A673 (cell line): Measurements from ENCODE around the gene OBI1. TPM values are rescaled to one million over a fixed set of nuclear protein-coding genes. Genes with fewer than 3 reads are reported as not detected.

Source experiments
- BruUV-seq: library from RNA; stranded (reverse); fragments of 400-500 nt; replicated peaks from 2 replicates; lab custom pipeline; 2021; lab: Mats Ljungman, UMichigan
- CTCF ChIA-PET: fragments of 300-600 bp; sonication (Branson Sonifier 250); formaldehyde crosslinking; loops from one replicate; lab custom pipeline; 2022; ENCODE audit warnings: antibody characterized with exemption; lab: Charles Lee
- POLR2A ChIA-PET: fragments of 300-600 bp; sonication (Branson Sonifier 250); formaldehyde crosslinking; loops from one replicate; lab custom pipeline; 2022; ENCODE audit warnings: antibody characterized with exemption; ENCODE audit not compliant: low non-redundant PET; lab: Charles Lee
- DNase-seq: peaks from one replicate; pipeline ENCODE4 v3.0.0-alpha.2; 2015; ENCODE audit warnings: low spot score
- H3K27ac ChIP-seq: fragments of 200-600 bp; sonication (generic); 2 replicates; pipeline ENCODE4 v1.5.1; 2016; ENCODE audit warnings: mixed run types, low read depth, mild to moderate bottlenecking, mixed read lengths, antibody characterized with exemption, low read length; ENCODE audit not compliant: poor library complexity, severe bottlenecking
- H3K27me3 ChIP-seq: fragments of 200-600 bp; sonication (generic); replicated peaks from 2 replicates; pipeline ENCODE4 v1.6.1; 2017; ENCODE audit warnings: mixed run types, low read depth, mild to moderate bottlenecking, mixed read lengths, antibody characterized with exemption, low read length; ENCODE audit not compliant: insufficient read depth, poor library complexity
- H3K36me3 ChIP-seq: fragments of 200-600 bp; sonication (generic); 2 replicates; pipeline ENCODE4 v1.6.1; 2016; ENCODE audit warnings: mixed run types, mild to moderate bottlenecking, mixed read lengths, antibody characterized with exemption, low read length; ENCODE audit not compliant: insufficient read depth, poor library complexity, severe bottlenecking
- H3K4me1 ChIP-seq: fragments of 200-600 bp; sonication (generic); 2 replicates; pipeline ENCODE4 v1.6.1; 2017; ENCODE audit warnings: mixed run types, mild to moderate bottlenecking, mixed read lengths, antibody characterized with exemption, low read length; ENCODE audit not compliant: insufficient read depth, poor library complexity, severe bottlenecking
- H3K4me3 ChIP-seq: fragments of 200-600 bp; sonication (generic); 2 replicates; pipeline ENCODE4 v1.5.1; 2016; ENCODE audit warnings: low read depth, mixed run types, mild to moderate bottlenecking, mixed read lengths, low read length; ENCODE audit not compliant: poor library complexity, severe bottlenecking
- H3K9me3 ChIP-seq: fragments of 200-600 bp; sonication (generic); 2 replicates; pipeline ENCODE4 v1.6.1; 2016; ENCODE audit warnings: mixed run types, low read depth, mild to moderate bottlenecking, mixed read lengths, antibody characterized with exemption, low read length; ENCODE audit not compliant: poor library complexity, severe bottlenecking
- EZH2 ChIP-seq: fragments of 200-600 bp; sonication (generic); IDR thresholded peaks from 2 replicates; pipeline ENCODE4 v1.6.1; 2017; ENCODE audit warnings: borderline replicate concordance, low read depth, mild to moderate bottlenecking, mixed read lengths, antibody characterized with exemption, low read length; ENCODE audit not compliant: poor library complexity, severe bottlenecking
- intact Hi-C: fragments of 100-400 bp; cut with micrococcal nuclease; formaldehyde crosslinking; loops from one replicate; pipeline ENCODE4 v1.10.0; 2022; ENCODE audit not compliant: unreplicated experiment
- total RNA-seq: library from RNA; stranded (reverse); gene quantifications from 2 replicates; pipeline ENCODE4 v1.2.3, GENCODE V29; 2021
- TF ChIP-seq, protein P1 (sequence below): fragments of 300-800, 200-600 bp; sonication (generic); conservative IDR thresholded peaks from 2 replicates; pipeline ENCODE4 v1.5.1; 2017; ENCODE audit warnings: low read depth, mild to moderate bottlenecking, antibody characterized with exemption, low read length, moderate library complexity, mixed read lengths

OBI1 gene
- total RNA-seq, 1 experiment from 2014 or later: 24.2 TPM

DNA sequence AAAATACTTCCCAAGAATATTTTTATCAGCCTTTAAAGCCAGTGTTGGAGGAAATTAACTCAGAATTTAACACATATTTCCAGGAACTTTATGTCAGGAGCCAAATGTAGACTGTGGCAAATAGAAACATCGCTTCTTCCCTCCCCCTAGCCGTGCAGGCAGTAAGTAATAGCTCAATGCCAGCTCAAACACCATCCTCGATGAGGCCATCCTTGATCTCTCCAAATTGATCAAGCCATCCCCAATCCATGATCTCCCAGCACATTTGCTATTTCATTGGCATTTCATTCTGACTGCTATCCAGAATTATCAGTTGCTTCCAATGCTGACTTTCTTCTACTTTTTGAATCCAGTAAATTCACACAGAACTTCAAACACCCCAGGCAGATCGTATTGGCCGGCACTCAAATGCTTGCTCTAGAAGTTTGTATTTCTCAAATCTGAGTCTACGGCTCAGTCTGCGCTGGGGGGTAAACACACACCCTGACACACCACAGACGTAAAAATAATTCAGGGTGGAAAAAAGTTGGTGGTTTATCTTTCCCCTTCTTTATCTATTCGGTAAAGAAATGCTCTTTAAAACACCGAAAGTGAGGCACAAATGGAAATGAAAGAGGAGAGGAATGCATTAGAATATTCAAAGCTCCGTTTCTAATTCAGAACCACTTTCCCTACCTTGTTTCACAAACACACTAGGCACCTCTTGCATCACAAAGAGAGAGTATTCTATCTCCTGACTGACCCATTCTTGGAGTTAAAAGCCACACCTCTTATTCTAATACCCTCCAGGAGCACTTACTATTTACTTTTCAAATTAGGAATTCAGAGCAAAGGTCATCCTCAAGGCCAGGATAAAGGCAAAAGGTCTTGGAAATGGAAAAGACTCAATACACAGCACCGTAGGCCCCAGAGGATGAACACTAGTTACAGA, 991 bp downstream of the OBI1 start:
- H3K4me3 ChIP-seq: peak overlapping the region; percentile 92
- TF ChIP-seq, protein P1, sequence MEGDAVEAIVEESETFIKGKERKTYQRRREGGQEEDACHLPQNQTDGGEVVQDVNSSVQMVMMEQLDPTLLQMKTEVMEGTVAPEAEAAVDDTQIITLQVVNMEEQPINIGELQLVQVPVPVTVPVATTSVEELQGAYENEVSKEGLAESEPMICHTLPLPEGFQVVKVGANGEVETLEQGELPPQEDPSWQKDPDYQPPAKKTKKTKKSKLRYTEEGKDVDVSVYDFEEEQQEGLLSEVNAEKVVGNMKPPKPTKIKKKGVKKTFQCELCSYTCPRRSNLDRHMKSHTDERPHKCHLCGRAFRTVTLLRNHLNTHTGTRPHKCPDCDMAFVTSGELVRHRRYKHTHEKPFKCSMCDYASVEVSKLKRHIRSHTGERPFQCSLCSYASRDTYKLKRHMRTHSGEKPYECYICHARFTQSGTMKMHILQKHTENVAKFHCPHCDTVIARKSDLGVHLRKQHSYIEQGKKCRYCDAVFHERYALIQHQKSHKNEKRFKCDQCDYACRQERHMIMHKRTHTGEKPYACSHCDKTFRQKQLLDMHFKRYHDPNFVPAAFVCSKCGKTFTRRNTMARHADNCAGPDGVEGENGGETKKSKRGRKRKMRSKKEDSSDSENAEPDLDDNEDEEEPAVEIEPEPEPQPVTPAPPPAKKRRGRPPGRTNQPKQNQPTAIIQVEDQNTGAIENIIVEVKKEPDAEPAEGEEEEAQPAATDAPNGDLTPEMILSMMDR: no peak
- TF ChIP-seq EZH2: no peak
- intact Hi-C loops: loop anchor here (2.0 kb wide), 1 partner anchor 55 kb away; the partner anchor contains the start of gene POU4F1
- ChIA-PET CTCF (no interaction called here), POLR2A (no interaction called here)
- peak overlapping the region; percentile 84 for H3K27ac ChIP-seq
- no peaks in the 10 kb centered on the region for H3K27me3 ChIP-seq
- H3K9me3 ChIP-seq: no peaks in the 10 kb centered on the region
- H3K4me1 ChIP-seq: peaks cover 5% of the 10 kb centered on the region
- BruUV-seq: TSS peak; percentile 61
- H3K36me3 ChIP-seq: no peaks in the 10 kb centered on the region
- peak; percentile 18 for DNase-seq

GRCh38 chr13:78655906-78656305, 3.0 kb downstream of the OBI1 start:
- ChIA-PET POLR2A (no interaction called here), CTCF (no interaction called here)
- intact Hi-C loops: no loop called here
- Histone ChIP-seq H3K4me3 (no peak overlapping the region), H3K4me1 (peaks cover 17% of the 10 kb centered on the region), H3K36me3 (no peaks in the 10 kb centered on the region), H3K27ac (no peak overlapping the region), H3K9me3 (no peaks in the 10 kb centered on the region), H3K27me3 (no peaks in the 10 kb centered on the region)
- BruUV-seq: no TSS peak
- TF ChIP-seq, protein P1: no peak
- no peak for TF ChIP-seq EZH2
- no peak for DNase-seq

GRCh38 chr13:78655007-78655406, 3.9 kb downstream of the OBI1 start:
- intact Hi-C loops: no loop called here
- no peaks in the 10 kb centered on the region for H3K27me3 ChIP-seq
- H3K9me3 ChIP-seq: no peaks in the 10 kb centered on the region
- TF ChIP-seq, protein P1: no peak
- no peak for TF ChIP-seq EZH2
- no peak for DNase-seq
- no TSS peak for BruUV-seq
- H3K27ac ChIP-seq: no peak overlapping the region
- peaks cover 17% of the 10 kb centered on the region for H3K4me1 ChIP-seq
- ChIA-PET CTCF (no interaction called here), POLR2A (no interaction called here)
- no peak overlapping the region for H3K4me3 ChIP-seq
- H3K36me3 ChIP-seq: no peaks in the 10 kb centered on the region
